ENCODE results near the gene TSHZ2.

Gene TSHZ2

DNA sequence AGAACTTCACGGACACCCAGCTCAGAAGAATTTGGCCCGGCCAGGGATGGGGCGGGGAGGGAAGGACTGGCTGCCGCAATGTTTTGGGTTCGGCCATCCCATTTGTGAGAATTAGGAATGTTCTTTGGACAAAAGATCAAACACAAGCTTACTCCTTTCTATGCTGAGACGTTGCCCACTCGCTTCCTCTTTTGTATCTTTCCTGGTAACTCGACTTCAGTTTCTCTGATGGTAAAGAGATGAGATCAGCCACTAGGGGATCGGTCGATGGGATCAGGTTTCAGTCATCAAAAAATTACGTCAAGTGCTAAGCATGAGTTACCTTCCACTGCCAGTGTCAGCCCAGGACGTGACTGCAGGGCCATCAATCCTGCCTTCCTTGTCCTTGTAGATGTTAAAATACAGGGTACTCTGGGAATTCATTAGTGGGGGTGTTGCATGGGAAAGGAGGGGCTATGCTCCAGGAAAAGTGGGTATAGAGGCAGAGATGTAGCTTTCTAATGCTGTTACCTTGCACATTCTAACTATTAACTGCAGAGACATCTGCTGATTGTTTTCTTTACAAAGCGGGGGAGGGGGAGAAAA, 190.2 kb downstream of the TSHZ2 start:
- DNase-seq (ENCODE audit: low read depth), result peak; percentile 60

DNA sequence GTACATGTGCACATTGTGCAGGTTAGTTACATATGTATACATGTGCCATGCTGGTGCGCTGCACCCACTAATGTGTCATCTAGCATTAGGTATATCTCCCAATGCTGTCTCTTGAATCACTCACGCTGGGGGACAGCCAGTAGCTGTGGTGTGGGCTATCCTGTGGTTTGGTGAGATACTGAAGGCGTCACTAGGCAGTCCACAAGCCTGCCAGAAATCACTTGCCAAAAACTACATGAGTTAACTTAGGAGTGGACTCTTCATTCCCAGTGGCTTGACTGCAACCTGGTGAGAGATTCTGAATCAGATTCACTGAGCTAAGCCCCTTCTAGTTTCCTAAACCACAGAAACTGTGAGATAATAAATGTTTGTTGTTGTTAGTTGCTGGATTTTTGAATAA, 191.3 kb downstream of the TSHZ2 start:
- DNase-seq (ENCODE audit: low read depth), result peak; percentile 52

DNA sequence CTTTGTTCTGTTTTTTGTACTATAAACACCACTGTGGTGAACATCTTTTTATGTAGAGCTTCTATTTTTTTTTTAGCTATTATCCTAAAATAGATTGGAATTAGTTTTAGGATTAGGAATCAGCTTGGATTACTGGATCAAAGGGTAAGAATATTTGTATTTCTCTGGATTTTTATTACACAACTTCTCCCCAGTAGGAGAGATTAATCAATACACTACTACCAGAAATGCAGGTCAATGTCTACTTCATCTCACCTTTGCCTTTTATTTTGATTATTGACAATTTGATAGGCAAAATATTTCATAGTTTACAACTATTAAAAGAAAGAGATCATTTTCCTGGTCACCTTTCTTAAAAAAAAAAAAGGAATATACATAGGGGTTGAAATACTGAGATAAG, 191.9 kb downstream of the TSHZ2 start:
- DNase-seq (ENCODE audit: low read depth), result no peak

DNA sequence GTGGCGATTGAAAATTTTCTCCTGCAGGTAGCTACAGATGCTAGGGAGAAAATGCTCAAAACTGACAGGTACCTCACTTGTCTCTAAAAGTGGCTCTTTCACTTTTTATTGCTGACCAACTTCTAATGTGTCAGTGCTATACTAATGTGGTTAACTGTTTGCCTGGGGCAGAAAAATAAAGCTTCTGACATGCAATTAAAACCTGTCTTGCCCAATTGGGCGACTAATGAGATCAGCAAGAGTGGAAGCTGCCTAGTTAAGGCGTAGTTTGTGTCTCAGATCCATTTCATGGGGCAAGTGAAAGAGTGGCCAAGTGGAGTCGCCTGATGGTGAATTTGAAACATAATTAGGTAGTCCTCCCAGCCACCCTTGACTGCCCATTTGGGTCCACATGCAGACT, 193.3 kb downstream of the TSHZ2 start:
- DNase-seq (ENCODE audit: low read depth), result no peak

DNA sequence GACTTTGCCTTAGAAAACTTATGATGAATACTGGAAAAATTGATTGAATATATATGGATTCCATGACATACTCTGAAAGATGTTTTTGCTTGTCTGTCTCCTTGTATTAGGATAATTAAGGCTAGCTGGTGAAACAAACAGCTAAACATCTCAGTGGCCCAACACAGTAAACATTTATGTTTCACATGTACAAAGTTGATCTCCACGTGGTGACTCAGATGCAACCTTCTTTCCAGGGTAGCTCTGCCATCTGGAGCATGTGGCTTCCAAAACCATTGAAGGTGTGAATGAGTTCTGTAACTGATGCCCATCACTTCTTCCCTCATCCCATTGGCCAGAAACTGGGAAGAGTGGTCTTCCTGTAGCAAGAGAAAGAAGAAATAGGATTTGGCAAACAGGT, 196.3 kb downstream of the TSHZ2 start:
- DNase-seq (ENCODE audit: low read depth), result no peak

DNA sequence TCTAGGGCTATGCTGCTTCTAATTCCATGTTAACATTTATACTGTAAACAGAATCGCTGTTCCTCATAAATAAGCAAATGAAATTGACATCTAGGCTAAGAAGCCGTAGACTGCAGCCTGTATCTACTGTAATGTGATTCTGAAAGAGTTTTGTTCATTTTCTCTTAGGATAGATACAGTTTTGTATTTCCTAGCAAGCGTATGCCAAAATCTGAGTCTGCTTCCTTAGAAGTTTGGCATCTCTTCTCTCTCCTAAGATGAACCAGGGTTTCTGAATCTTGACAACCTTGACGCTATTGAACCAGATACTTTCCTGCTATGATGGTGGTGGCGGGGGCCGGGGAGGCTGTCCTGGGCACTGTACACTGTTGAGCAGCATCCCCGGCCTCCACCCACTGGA, 198.0 kb downstream of the TSHZ2 start:
- DNase-seq (ENCODE audit: low read depth), result no peak

DNA sequence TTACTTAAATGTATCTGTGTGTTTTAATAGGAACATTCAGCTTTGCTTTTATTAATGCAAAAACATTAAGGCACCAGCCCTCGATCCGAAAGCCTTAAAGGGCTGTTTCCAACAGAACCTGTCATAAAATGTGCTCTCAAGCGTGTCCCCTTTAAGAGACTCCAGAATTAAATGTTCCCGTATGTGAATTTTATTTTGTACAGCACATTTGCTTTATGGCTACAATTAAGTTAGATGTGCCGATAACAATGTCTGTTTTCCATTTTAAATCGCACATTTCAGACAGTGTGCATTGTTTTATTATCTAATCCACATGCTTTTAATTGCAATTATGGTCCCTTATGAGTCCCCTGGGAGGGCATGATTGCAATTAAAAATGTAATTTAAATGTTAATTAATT, 198.9 kb downstream of the TSHZ2 start:
- DNase-seq (ENCODE audit: low read depth), result no peak

DNA sequence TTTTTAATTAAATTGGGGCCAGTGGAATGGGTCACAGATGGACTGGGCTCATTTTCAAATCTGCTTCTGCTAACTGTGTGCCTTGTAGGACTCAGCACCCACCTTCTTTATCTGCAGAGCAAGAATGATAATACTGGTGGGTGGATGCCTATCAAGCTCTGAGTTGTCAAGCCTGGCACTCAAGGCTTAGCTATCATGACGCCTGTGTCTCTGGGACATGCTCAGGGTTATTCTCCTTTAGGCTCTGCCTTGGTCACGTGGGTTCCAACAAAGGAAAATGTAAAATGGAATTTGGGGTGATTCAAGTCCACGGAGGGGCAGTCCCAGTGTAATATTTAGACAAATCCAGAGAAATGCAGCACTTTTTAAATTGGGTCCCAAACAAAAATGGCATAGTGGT, 202.3 kb downstream of the TSHZ2 start:
- no peak for DNase-seq (ENCODE audit: low read depth)

DNA sequence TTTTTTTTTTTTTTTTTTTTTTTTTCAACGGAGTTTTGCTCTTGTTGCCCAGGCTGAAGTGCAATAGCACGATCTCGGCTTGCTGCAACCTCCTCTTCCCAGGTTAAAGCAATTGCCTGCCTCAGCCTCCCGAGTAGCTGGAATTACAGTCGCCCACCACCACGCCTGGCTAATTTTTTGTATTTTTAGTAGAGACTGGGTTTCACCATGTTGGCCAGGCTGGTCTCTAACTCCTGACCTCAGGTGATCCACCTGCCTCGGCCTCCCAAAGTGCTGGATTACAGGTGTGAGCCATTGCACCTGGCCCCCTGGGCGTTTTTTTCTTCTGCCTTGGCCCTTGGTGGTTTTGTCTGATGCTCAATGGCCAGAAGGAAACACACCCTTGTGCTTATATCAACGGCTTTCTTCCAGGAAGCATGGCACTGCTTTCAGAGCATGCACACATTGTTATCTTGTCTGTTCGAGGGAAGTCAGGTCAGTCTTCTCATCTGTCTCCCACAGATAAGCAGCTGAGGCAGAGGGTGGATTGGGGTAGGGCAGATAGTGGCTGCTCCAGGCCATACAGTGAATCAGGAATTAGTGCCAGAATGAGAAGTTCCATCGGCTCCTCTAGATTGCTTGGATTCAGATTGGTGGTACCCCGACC, 203.1 kb downstream of the TSHZ2 start:
- no peak for DNase-seq (ENCODE audit: low read depth)

DNA sequence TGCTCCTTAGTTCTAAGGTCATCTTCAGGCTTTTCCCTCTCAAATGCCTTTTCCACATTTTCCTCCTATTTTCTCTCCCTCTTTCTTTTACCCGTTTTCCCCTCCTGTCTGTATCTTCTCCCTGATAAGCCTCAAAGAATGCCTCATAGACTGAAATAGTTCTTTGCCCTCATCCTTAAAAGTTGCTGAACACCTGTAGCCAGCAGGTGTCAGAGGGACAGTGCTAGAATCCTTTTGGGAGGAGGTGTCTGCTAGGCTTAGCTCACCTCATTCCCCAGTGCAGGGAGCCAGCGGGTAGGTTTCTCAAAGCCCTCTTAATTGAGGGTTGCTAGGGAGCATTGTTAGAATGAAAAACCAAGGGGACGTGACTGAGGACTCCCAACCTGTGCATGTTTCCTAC, 204.0 kb downstream of the TSHZ2 start:
- DNase-seq (ENCODE audit: low read depth), result no peak

DNA sequence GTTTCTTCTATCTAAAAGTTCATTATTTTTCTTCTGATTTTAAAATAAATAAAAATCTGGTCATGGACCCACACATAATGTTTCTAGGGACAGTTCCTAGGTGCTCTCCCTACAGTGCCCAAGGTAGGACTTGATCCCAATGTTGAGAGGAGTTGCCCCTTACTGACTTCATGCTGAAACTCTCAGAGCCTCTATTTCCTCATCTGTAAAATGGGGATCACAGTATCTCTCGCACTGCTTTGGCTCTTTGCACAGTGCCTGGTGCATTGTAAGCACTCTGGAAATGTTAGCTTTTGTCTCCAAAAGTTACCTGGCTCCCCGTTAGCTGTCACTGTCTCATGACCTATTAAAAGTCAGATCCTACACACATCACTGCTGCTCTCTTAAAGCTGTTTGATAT, 205.5 kb downstream of the TSHZ2 start:
- DNase-seq (ENCODE audit: low read depth), result no peak

DNA sequence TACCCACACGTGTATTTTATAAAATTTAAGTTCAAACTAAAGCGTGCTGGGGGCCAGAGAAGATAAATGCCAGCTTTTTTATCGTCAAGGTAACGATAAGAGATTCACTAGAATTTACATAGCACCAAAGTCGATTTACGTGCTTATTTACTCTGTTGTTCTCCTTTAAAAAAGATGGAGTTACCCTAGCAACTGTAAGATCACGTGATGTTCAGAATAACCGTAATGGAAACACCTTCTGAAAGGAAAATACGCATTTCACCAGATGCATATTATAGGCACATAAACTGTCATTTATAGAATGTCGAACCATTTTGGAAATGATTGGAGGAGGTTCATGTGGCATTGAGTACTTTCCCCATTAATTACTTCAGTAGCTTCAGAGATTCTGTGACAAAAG, 207.6 kb downstream of the TSHZ2 start:
- no peak for DNase-seq (ENCODE audit: low read depth)

DNA sequence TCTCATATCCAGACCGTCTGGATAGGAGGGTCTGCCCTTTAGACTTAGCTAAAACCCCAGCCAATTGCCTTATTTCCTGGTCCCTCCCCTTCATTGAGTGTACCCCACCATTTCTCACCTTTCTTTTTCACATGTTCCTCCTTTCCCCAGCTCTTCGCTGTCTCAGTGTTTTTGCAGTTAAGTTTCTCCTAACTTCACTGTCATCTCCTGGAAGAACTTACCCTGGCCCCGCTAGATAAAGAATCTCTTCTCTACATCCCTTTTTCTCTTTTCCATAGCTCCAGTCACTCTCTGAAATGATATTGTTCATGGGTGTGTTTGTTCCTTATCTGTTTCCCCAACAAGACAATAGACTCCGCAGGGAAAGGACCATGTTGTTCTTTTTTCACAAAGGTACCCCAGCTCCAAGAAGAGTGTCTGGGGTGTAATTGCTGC, 208.8 kb downstream of the TSHZ2 start:
- DNase-seq (ENCODE audit: low read depth), result no peak

DNA sequence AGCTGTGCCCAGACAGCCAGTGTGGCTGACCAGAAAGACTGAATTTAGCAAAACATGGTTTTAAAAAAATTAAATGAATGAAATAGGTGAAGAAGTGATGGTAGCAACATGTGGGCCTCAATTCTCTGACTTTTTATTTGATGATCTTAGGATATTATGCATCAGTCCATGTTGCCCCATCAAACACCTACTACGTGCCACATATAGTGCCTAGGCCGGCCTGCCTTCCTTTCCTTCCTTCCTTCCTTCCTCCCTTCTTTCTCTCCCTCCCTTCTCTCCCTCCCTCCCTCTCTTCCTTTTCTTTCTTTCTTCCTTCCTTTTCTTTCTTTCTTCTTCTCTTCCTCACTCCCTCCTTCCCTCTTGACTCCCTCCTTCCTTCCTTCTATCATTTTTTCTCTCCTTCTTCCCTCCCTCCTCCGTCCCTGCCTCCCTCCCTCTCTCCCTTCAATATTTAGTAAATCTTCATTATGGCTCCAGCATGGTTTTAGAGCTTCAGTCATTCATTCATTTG, 209.8 kb downstream of the TSHZ2 start:
- no peak for DNase-seq (ENCODE audit: low read depth)

DNA sequence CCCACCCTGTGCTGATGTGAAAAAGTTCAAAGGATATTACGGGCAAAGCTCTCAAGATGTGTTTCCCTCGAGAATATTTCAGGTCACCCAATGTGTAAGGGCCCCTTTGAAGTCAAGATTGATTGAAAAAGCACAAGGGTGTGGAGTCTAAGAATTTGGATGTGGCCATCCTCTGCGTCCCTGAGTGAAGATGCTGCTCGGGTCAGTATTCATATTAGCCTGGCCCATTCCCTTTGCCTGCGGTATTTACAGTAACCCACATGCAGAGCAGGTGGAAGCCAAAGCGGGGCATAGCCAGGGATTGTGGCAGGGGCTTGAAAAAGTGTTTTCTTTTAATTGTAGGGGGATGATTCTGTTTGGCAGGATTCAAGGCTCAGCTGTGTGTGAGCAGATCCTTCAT, 211.0 kb downstream of the TSHZ2 start:
- no peak for DNase-seq (ENCODE audit: low read depth)

DNA sequence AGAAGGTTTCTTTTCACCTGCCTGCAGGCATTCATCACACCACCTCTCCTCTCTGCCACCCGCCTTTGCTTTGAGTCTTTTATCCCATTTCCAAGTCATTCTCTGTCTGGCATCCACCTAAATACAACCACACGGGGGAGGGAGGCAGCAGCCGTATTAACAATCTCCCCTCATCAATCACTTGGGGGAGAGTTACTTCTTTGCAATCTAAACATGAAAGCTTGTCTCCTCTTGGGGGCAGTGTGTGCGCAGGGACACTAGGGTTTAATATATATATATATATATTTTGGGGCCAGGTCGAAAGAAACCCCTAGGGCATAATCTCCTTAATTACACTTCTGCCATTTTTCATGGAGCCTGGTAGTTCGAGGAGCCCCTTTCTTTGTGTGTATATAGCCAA, 214.5 kb downstream of the TSHZ2 start:
- DNase-seq (ENCODE audit: low read depth), result no peak

DNA sequence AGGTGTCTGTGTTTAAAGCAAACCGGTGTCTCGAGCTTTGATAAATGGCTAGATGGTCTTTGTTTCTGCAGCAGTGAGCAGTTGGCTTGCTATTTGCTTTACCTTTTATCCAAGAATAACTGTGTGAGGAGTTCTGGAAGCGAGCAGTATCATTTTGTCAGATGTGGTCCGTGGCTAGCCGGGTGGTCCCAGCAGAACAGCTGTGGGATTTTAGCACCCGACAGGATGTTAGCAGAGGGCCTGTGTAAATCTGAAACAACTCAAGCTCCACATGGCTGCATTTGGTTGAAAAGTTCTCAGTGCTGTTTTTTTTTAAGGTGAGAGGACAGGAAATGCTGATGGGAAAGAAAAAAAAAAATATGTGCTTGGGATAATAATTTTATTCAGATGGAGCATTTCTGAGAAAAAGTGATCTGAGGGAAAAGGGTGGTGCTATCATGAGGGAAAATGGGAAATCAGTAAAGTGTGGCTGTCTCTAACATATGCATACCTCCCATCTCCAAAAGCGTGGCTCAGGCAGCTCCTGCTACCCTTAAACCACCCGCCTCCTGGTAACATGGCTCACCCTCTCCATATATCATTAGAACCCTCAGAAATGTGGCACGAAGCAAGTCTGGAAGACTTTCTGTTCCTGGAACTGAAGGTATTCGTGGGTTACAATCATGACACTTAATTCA, 215.4 kb downstream of the TSHZ2 start:
- DNase-seq (ENCODE audit: low read depth), result no peak

DNA sequence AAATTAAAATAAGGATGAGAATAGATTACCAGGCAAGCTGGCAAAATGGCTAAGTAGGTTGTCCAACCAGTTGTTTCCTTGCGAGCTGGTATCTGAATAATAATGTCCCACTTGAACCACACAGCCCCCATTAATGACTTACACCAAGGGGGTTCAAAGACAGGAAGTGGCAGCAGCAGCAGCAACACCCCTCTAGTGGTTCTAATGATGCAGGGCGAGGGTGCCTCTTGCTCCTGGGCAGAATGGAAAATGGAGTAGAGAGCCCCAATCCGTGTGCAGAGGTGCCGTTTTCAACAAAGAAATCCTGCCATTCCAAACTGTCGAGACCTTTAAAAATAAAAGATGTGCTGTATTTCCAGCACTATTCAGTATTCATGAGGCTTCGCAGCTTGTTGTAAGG, 218.1 kb downstream of the TSHZ2 start:
- no peak for DNase-seq (ENCODE audit: low read depth)

DNA sequence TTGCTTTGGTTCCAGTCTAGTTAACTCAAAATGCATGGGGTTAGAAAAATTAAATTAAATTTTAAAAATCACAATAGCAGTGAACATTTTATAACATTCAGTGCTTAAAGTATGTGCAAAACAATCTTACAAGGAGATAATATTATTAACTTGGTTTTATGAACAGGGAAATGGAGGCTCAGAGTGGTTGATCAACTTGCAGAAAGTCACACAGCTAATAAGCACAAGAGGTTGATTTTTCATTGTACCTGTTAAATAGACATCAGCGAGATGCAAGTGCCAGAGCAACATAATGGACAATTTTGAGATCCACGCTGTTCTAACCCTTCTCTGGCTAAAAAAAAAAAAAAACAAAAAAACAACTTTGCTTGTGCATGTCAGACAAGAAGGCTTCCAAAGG, 219.8 kb downstream of the TSHZ2 start:
- no peak for DNase-seq (ENCODE audit: low read depth)

DNA sequence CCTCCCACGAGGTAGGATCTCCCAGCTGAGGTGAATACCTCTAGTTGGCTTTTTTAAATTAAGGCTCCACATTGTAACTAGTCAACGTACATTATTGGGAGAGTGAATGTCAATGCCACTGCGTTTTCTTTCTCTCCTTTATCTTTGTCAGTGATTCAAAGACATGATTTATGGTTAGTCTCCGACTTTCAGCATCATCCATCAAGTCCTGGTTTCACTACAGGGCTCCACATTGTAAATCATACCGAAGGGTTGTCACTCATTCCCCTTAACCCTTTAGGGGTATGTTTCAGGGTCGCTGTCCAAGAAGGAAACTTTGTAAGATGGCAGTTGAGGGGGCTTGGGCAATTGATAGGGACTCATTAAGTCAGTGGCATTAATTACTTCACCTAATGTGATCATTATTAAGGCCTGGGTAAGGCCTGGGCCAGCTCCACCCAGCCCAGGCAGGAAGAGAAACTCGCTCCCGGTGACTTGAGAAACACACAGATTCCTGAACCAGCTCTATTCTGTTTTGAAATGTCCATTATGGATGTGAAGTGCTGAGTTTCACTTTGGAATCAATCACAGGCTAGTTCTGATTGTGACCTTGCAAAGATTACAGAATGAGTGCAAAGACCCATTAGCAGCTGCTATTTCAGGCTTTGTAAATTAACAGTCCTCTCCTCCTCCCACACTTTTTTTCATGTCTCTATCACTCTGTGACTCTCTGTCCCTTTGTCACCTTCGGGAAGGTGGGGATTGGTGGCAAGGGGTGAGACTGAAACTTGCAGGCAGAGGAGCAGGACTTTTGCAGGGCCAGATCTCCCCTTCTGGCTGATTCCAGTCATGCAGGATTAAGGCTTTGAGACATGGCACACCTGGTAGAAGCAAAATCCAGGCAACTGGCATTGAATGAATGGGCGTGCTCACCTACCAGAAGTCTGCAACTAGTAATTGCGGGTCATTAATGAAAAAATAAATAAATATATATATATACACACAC, 222.4 kb downstream of the TSHZ2 start:
- no peak for DNase-seq (ENCODE audit: low read depth)

DNA sequence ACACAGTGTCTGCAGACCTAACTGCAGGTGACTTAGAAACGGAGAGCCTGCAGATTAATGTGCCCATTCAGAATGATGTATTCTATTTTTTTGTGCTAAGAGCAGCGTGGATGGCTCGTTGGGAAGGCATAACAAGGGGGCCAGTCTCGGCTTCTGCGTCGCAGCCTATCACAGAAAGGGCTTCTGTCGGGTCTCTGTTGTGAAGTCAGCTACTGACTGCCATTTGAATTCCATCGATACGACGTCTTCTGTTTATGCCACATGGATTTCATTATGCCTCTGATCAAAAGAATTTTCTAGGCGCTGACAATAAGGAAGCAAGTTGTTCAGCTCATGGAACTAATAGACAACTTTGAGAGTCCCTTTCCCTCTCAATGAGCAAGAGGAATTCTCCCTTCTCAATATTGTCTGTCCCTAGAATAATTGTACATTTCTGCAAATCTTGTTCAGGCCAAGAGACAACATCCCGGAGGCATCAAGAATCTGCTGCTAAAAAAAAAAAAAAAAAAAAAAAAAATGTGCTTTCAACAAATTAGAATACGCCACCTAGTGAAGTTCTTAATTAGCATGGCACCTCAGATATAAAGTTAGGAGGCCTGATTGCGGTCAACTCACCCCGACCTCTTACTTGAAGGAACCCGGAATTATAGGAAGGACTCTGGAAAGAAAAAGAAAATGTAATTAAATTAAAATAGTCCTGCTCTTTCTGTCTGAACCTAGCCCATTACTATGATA, 223.9 kb downstream of the TSHZ2 start:
- no peak for DNase-seq (ENCODE audit: low read depth)

DNA sequence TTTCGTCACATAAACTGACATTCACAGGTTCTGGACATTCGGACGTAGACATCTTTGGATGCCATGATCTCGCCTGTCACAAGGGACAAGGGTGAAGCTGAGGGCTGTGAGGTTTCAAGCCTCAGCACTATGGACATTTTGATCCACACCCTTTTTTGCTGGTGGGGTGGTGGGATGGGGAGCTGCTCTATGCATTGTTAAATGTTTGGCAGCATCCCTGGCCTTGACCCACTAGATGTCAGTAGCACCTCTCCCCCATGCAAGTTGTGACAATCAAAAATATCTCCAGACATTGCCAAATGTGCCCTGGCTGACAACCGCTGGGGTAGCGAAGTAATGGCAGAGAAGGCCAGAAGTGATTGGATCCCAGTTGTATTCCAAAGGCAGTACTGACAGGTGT, 229.4 kb downstream of the TSHZ2 start:
- DNase-seq (ENCODE audit: low read depth), result no peak
